HFFc6 (cell line): ENCODE measurements around the gene PTPRN2. TPM values are rescaled to one million over a fixed set of nuclear protein-coding genes. Genes with fewer than 3 reads are reported as not detected.
A peak's percentile ranks its signal among the peaks of the same experiment; 100 is the strongest.
"Not testable (repeated sequence)": the region's sequence is repeated elsewhere in the genome, so short reads cannot be mapped to it uniquely, and the experiment has no call there.

Experiments
- DNase-seq: peaks from one replicate; pipeline ENCODE4 v3.0.0-alpha.2; 2018
- H3K27ac Mint-ChIP-seq: 2 replicates; pipeline ENCODE4 v1.8.0; 2020; ENCODE audit warnings: mild to moderate bottlenecking, mixed read lengths
- H3K27me3 Mint-ChIP-seq: 2 replicates; pipeline ENCODE4 v1.8.0; 2021; ENCODE audit warnings: mild to moderate bottlenecking, moderate library complexity, mixed read lengths; ENCODE audit not compliant: insufficient read depth
- H3K36me3 Mint-ChIP-seq: 2 replicates; pipeline ENCODE4 v1.8.0; 2021; ENCODE audit warnings: low read depth, mixed read lengths
- H3K4me1 Mint-ChIP-seq: 2 replicates; pipeline ENCODE4 v1.8.0; 2020; ENCODE audit warnings: low read depth, mixed read lengths
- H3K4me3 Mint-ChIP-seq: 2 replicates; pipeline ENCODE4 v1.8.0; 2020; ENCODE audit warnings: mild to moderate bottlenecking, moderate library complexity, mixed read lengths
- H3K9me3 Mint-ChIP-seq: 2 replicates; pipeline ENCODE4 v1.8.0; 2020; ENCODE audit warnings: mild to moderate bottlenecking, mixed read lengths
- total RNA-seq, 6 experiments: library from RNA; stranded (reverse); fragmentation: NEBNext Ultra II Directional; extraction: Animal tissue kit (Norgen Biotek cat#: 25700); gene quantifications; 2 replicates in 1 of 6; 3 replicates in 5 of 6; pipeline ENCODE4 v1.2.3, GENCODE V29; 2021
- TF ChIP-seq, protein P1 (sequence below): fragments of 200-600 bp; sonication (generic); IDR thresholded peaks from 2 replicates; pipeline ENCODE4 v1.5.0; 2021; ENCODE audit warnings: antibody characterized with exemption, mild to moderate bottlenecking

Gene PTPRN2
- total RNA-seq, 6 experiments from 2014 or later = 0.05 to 0.27 (median 0.23) TPM

DNA sequence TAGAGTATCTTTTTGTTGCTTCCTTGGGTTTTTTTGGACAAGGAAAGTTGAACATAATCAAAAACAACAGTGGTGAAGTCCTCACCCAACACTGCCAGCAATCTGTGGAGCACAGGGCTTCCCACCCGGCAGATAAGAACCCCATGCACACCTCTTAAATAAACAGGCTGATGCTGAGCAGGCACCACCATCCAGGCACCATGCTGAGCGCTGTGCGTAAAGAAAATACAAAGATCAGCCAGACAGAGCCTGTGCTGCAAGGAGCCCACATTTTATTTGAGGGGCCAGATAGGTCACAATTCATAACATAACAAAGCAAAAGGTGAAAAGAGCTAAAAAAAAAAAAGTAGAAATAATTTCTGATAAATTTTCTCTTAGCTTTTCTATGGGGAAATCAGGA, 231.2 kb downstream of the PTPRN2 start:
- Mint-ChIP-seq H3K9me3 (peaks cover 56% of the 10 kb centered on the region), H3K4me1 (no peaks in the 10 kb centered on the region), H3K36me3 (0 out of 2 replicates have a peak, but pooled peaks cover 3% of the 10 kb centered on the region), H3K4me3 (no peak overlapping the region), H3K27ac (no peak overlapping the region), H3K27me3 (peaks cover 4% of the 10 kb centered on the region)
- no peak for DNase-seq
- TF ChIP-seq, protein P1, sequence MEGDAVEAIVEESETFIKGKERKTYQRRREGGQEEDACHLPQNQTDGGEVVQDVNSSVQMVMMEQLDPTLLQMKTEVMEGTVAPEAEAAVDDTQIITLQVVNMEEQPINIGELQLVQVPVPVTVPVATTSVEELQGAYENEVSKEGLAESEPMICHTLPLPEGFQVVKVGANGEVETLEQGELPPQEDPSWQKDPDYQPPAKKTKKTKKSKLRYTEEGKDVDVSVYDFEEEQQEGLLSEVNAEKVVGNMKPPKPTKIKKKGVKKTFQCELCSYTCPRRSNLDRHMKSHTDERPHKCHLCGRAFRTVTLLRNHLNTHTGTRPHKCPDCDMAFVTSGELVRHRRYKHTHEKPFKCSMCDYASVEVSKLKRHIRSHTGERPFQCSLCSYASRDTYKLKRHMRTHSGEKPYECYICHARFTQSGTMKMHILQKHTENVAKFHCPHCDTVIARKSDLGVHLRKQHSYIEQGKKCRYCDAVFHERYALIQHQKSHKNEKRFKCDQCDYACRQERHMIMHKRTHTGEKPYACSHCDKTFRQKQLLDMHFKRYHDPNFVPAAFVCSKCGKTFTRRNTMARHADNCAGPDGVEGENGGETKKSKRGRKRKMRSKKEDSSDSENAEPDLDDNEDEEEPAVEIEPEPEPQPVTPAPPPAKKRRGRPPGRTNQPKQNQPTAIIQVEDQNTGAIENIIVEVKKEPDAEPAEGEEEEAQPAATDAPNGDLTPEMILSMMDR = no peak

- H3K9me3 Mint-ChIP-seq = peaks cover 58% of the 10 kb centered on the region
- H3K4me1 Mint-ChIP-seq = no peaks in the 10 kb centered on the region
- H3K27ac Mint-ChIP-seq = no peak overlapping the region
- DNase-seq = no peak
- TF ChIP-seq, protein P1 = peak; percentile 64
- peaks cover 1% of the 10 kb centered on the region for H3K27me3 Mint-ChIP-seq
- no peak overlapping the region for H3K4me3 Mint-ChIP-seq
- H3K36me3 Mint-ChIP-seq = no peaks in the 10 kb centered on the region
Measured at GRCh38 chr7:158355456-158356065, 232.1 kb downstream of the PTPRN2 start.

DNA sequence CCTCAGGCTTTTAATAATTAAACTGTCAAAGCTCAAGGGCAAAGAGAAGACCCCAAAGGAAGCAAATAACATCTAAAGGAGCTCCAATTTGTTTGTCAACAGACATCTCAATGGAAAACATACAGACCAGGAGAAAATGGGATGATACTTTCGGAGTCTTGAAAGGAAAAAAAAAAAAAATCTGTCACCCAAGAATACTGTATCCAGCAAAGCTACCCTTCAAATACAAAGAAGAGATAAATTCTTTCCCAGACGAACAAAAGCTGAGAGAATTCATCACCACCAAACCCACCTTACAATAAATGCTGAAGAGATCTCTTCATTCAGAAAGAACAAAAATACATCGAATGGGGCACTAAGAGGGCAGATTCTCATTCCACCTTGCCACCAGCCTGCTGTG, 232.8 kb downstream of the PTPRN2 start:
- TF ChIP-seq, protein P1 = no peak
- Mint-ChIP-seq H3K27ac (no peak overlapping the region), H3K27me3 (peaks cover 3% of the 10 kb centered on the region), H3K4me1 (no peaks in the 10 kb centered on the region), H3K9me3 (peaks cover 63% of the 10 kb centered on the region), H3K4me3 (no peak overlapping the region), H3K36me3 (no peaks in the 10 kb centered on the region)
- DNase-seq = no peak

- no peak overlapping the region for H3K27ac Mint-ChIP-seq
- peaks cover 3% of the 10 kb centered on the region for H3K27me3 Mint-ChIP-seq
- H3K4me1 Mint-ChIP-seq = no peaks in the 10 kb centered on the region
- peaks cover 60% of the 10 kb centered on the region for H3K9me3 Mint-ChIP-seq
- DNase-seq = peak; percentile 11
- H3K4me3 Mint-ChIP-seq = no peak overlapping the region
- H3K36me3 Mint-ChIP-seq = no peaks in the 10 kb centered on the region
- TF ChIP-seq, protein P1 = peak; percentile 66
Measured at GRCh38 chr7:158353606-158354570, 233.7 kb downstream of the PTPRN2 start.

- H3K36me3 Mint-ChIP-seq, H3K4me3 Mint-ChIP-seq, H3K27me3 Mint-ChIP-seq, H3K4me1 Mint-ChIP-seq, DNase-seq, H3K27ac Mint-ChIP-seq: not testable (repeated sequence)
- peaks cover 55% of the 10 kb centered on the region for H3K9me3 Mint-ChIP-seq
Measured at GRCh38 chr7:158351899-158352729, 235.5 kb downstream of the PTPRN2 start.
